Amniotic stem cell (primary cell): ENCODE results near the gene AQP12A.

Experiments
- DNase-seq: peaks from one replicate; lab custom pipeline; 2025; lab: John Stamatoyannopoulos, UW

AQP12A gene

GRCh38 chr2:240741091-240741490, 49.4 kb downstream of the AQP12A start:
- no peak for DNase-seq

- no peak for DNase-seq
These were observed 51.0 kb downstream of the AQP12A start for GRCh38 chr2:240742602-240743095.

GRCh38 chr2:240745456-240745855, 53.8 kb downstream of the AQP12A start:
- DNase-seq = no peak

GRCh38 chr2:240745962-240746361, 54.3 kb downstream of the AQP12A start:
- no peak for DNase-seq

GRCh38 chr2:240746671-240747070, 55.0 kb downstream of the AQP12A start:
- no peak for DNase-seq

- no peak for DNase-seq
These were observed 55.6 kb downstream of the AQP12A start for GRCh38 chr2:240747256-240747655.
